ENCODE results near the gene CDK10. TPM values are rescaled to one million over a fixed set of nuclear protein-coding genes. Genes with fewer than 3 reads are reported as not detected.

Gene CDK10
- total RNA-seq, 1 donor, result 32.9 TPM

DNA sequence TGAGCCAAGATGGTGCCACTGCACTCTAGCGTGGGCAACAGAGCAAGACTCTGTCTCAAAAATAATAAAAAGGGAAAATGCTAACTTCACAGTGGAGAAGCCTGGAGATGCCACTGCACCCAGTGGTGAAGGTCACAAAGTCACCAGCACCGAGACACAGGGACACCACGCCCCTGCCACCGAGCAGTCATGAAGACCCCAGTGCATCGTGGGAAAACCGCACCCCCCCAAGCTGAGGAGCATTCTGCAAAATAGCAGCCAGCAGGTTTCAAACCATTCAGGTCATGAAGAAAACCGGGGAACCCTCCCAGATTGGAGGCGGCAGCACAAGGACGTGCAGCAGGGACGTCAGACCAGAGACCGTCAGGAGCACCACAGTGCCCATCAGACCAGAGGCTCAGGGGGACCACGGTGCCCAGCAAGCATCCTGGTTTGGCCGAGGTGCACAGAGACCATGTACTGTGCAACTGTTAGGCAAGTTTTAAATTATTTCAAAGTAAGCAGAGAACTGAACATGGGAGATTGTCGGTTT lies 42.7 kb upstream of the CDK10 start:
- TF ChIP-seq, protein P1, sequence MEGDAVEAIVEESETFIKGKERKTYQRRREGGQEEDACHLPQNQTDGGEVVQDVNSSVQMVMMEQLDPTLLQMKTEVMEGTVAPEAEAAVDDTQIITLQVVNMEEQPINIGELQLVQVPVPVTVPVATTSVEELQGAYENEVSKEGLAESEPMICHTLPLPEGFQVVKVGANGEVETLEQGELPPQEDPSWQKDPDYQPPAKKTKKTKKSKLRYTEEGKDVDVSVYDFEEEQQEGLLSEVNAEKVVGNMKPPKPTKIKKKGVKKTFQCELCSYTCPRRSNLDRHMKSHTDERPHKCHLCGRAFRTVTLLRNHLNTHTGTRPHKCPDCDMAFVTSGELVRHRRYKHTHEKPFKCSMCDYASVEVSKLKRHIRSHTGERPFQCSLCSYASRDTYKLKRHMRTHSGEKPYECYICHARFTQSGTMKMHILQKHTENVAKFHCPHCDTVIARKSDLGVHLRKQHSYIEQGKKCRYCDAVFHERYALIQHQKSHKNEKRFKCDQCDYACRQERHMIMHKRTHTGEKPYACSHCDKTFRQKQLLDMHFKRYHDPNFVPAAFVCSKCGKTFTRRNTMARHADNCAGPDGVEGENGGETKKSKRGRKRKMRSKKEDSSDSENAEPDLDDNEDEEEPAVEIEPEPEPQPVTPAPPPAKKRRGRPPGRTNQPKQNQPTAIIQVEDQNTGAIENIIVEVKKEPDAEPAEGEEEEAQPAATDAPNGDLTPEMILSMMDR (IDR thresholded peaks at IDR 0.05; ENCODE audit: insufficient read depth, low read length), result no peak
- no peak for DNase-seq (ENCODE audit: low read depth)
- H3K4me3 ChIP-seq (ENCODE audit: low read depth, low read length), result no peak overlapping the region

DNA sequence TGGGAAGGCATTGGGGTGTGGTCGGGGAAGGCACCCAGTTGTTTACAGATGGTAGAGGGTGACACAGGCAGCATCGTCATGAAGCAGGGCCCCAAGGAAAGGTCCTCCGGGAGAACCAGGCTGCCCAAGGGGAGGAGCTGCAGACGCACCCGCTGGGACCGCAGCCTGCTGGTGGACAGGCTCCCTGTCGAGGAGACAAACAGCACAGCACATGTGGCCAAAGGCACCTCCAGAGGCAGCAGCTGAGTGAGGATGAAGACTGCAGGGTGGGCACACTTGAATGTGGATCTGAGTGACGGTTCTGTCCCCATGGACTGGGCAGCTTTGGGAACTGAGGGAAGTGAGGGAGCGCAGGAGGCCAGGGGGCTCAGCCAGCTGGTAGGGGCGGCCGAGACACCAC lies 41.4 kb upstream of the CDK10 start:
- TF ChIP-seq, protein P1 (IDR thresholded peaks at IDR 0.05; ENCODE audit: insufficient read depth, low read length), result no peak
- no peak for DNase-seq (ENCODE audit: low read depth)
- H3K4me3 ChIP-seq (ENCODE audit: low read depth, low read length), result no peak overlapping the region

DNA sequence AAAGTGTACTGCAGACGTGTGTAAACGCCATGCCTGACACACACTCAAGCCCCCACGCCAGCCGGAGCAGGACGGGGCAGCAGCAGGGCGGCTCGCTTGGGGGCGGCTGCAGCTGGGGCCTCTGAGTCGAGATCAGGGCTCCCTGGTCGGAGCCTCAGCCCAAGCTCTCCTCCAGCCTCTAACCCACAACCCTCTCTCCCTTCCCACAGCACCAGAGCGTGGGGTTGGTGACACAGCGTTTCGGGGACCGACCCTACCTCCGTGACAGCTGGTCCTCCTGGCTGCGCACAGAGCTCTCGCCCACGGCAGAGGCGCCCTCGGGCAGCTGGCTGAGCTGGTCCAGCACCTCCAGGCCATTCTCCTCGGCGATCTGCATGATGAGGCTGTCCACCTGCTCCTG lies 40.2 kb upstream of the CDK10 start:
- no peak overlapping the region for H3K4me3 ChIP-seq (ENCODE audit: low read depth, low read length)
- TF ChIP-seq, protein P1 (IDR thresholded peaks at IDR 0.05; ENCODE audit: insufficient read depth, low read length), result no peak
- no peak for DNase-seq (ENCODE audit: low read depth)

DNA sequence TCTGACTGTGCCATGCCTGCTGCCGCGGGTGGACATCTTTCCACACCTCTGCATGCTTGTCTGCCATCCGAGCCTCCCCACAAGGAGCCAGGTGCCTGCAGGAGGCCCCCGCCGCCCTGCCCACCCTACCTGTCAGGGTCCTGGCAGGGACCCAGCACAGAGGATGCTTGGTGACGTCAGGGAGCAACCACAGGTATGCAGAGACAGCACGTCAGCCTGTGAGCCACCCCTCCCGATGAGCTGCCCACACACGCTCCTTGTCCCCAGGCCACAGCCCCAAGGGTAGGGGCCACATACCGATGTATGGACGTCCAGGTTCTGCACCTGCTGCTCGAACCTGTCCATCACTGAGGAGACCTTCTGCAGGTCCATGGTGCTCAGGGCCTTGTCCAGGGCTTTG lies 39.6 kb upstream of the CDK10 start:
- DNase-seq (ENCODE audit: low read depth), result no peak
- H3K4me3 ChIP-seq (ENCODE audit: low read depth, low read length), result no peak overlapping the region
- TF ChIP-seq, protein P1 (IDR thresholded peaks at IDR 0.05; ENCODE audit: insufficient read depth, low read length), result no peak

DNA sequence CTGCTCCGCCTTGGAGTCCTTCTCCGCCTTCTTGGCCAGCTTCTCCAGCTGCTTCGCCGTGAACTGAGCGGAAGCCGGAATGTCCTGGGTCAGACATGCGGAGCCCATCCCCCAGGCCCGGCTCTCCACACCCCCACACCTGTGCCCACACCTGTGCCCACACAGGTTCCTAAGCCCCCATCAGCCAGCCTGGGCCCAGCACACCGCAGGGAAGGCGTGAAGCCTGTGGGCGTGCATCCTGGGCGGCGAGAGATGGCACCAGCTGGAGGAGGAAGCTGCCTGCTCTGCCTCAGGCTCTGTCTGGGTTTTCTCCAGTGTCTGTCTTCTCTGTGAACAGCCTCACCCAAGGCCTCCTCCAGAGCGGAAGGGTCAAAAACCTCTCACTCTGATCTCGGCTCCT lies 34.9 kb upstream of the CDK10 start:
- no peak for DNase-seq (ENCODE audit: low read depth)
- H3K4me3 ChIP-seq (ENCODE audit: low read depth, low read length), result no peak overlapping the region
- TF ChIP-seq, protein P1 (IDR thresholded peaks at IDR 0.05; ENCODE audit: insufficient read depth, low read length), result no peak

DNA sequence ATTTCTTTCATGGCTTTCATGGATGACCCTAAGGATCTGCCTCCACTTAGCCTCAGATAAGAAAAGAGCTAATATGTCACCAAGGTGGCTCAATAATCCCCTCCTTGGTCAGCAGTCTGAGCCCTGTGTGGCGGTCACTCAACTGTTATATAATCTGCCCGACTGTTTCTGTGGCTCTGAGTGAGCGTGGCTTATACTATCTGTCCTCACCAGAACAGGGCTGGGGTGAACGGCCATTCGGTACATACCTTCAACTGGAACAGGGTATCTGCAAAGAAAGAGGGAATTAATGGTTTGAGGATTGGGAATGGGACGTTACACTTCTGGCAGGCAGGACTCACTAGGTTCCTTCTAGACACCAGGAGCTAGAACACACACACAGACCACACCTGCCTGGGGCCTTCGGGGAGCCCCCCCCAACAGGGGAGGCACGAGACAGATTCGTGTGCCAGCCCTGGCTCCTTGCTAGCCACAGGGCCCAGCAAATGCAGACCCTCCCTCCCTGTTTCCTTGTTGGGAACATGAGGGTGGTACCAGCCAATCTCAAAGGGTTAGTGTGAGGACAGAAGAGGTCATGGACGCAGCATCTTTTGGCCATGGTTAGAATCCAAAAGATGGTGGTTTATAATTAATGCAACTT lies 32.7 kb upstream of the CDK10 start:
- TF ChIP-seq, protein P1 (IDR thresholded peaks at IDR 0.05; ENCODE audit: insufficient read depth, low read length), result no peak
- DNase-seq (ENCODE audit: low read depth), result no peak
- H3K4me3 ChIP-seq (ENCODE audit: low read depth, low read length), result no peak overlapping the region

Measured in fibroblast of the aortic adventitia (primary cell).